Naive thymus-derived CD4-positive, alpha-beta T cell (primary cell): ENCODE data around the gene GPLD1. TPM values are rescaled to one million over a fixed set of nuclear protein-coding genes. Genes with fewer than 3 reads are reported as not detected.

Experiments
- ATAC-seq: fragments of 150-1000 bp; cut with Tn5 transposase; 2 replicates; pipeline ENCODE4 v1.10.0; 2021; ENCODE audit warnings: mild to moderate bottlenecking, moderate library complexity
- CTCF ChIA-PET: fragments of 350-600 bp; sonication (Branson Sonifier 250); formaldehyde crosslinking; loops from one replicate; lab custom pipeline; 2021; ENCODE audit warnings: antibody characterized with exemption; lab: Charles Lee
- POLR2A ChIA-PET: fragments of 350-600 bp; sonication (Branson Sonifier 250); formaldehyde crosslinking; loops from one replicate; lab custom pipeline; 2021; ENCODE audit warnings: antibody characterized with exemption, inconsistent platforms; lab: Charles Lee
- DNase-seq, 9 donors: peaks; one replicate each; pipeline versions ENCODE4 v3.0.0 to v3.0.0-alpha.2; 2020 to 2022; ENCODE audit warnings: mixed read lengths in 1 of 9
- H3K27ac ChIP-seq: one replicate; pipeline ENCODE4 v1.7.0; 2013; ENCODE audit warnings: mild to moderate bottlenecking, low read depth, low read length, moderate library complexity
- H3K27me3 ChIP-seq, 2 donors: one replicate each; pipeline ENCODE4 v1.7.0; 2013; ENCODE audit warnings: low read length in 2 of 2, mild to moderate bottlenecking in 2 of 2, moderate library complexity in 2 of 2; ENCODE audit not compliant: control insufficient read depth in 2 of 2, insufficient read depth in 2 of 2
- H3K36me3 ChIP-seq, 3 experiments: 1 replicate in 2 of 3; 2 replicates in 1 of 3; pipeline ENCODE4 v1.7.0; 2013; ENCODE audit warnings: low read length in 3 of 3, mild to moderate bottlenecking in 3 of 3, moderate library complexity in 1 of 3; ENCODE audit not compliant: insufficient read depth in 3 of 3, control insufficient read depth in 2 of 3
- H3K4me1 ChIP-seq, 2 donors: one replicate each; pipeline ENCODE4 v1.7.0; 2013; ENCODE audit warnings: low read length in 2 of 2, mild to moderate bottlenecking in 2 of 2, moderate library complexity in 1 of 2; ENCODE audit not compliant: control insufficient read depth in 2 of 2, insufficient read depth in 2 of 2
- H3K4me3 ChIP-seq: 2 replicates; pipeline ENCODE4 v1.7.0; 2013; ENCODE audit warnings: mild to moderate bottlenecking, low read length
- H3K9me3 ChIP-seq, 3 experiments: 1 replicate in 2 of 3; 2 replicates in 1 of 3; pipeline ENCODE4 v1.7.0; 2013; ENCODE audit warnings: low read length in 3 of 3; ENCODE audit not compliant: control insufficient read depth in 2 of 3
- H3K27ac Mint-ChIP-seq, 9 donors: one replicate each; pipeline ENCODE4 v1.8.0; 2020 to 2022; ENCODE audit warnings: mixed read lengths in 9 of 9, mild to moderate bottlenecking in 8 of 9, moderate library complexity in 5 of 9, inconsistent platforms in 2 of 9
- H3K27me3 Mint-ChIP-seq, 5 donors: one replicate each; pipeline ENCODE4 v1.8.0; 2021 to 2022; ENCODE audit warnings: mixed read lengths in 5 of 5, mild to moderate bottlenecking in 1 of 5
- H3K36me3 Mint-ChIP-seq, 5 donors: one replicate each; pipeline ENCODE4 v1.8.0; 2020 to 2022; ENCODE audit warnings: mixed read lengths in 5 of 5, mild to moderate bottlenecking in 3 of 5, inconsistent platforms in 1 of 5
- H3K4me1 Mint-ChIP-seq, 7 donors: one replicate each; pipeline ENCODE4 v1.8.0; 2020 to 2022; ENCODE audit warnings: mixed read lengths in 7 of 7, mild to moderate bottlenecking in 3 of 7, inconsistent platforms in 1 of 7
- H3K4me3 Mint-ChIP-seq, 10 donors: one replicate each; pipeline ENCODE4 v1.8.0; 2020 to 2022; ENCODE audit warnings: mild to moderate bottlenecking in 10 of 10, mixed read lengths in 10 of 10, moderate library complexity in 6 of 10, inconsistent platforms in 2 of 10
- H3K9me3 Mint-ChIP-seq, 11 donors: one replicate each; pipeline ENCODE4 v1.8.0; 2020 to 2022; ENCODE audit warnings: mixed read lengths in 11 of 11, mild to moderate bottlenecking in 4 of 11, inconsistent platforms in 1 of 11, moderate library complexity in 1 of 11
- intact Hi-C, 2 donors: fragments of 100-400 bp; cut with micrococcal nuclease; formaldehyde crosslinking; loops; one replicate each; pipeline ENCODE4 v1.15.1; 2023
- polyA plus RNA-seq, 2 donors: library from polyadenylated mRNA; unstranded; fragments of 300-500 nt; fragmentation: Illumina TruSeq; gene quantifications; one replicate each; pipeline ENCODE4 v1.2.3, GENCODE V29; 2021
- total RNA-seq, 6 experiments: library from RNA in 5 of 6; stranded (reverse) in 5 of 6; gene quantifications; 1 replicate in 5 of 6; 2 replicates in 1 of 6; pipeline ENCODE4 v1.2.3 and lab custom pipeline; 2021 to 2026

The GPLD1 gene
- total and polyA plus RNA-seq, 7 experiments from 2014 or later = 0.44 to 1.7 (median 0.94) TPM

DNA sequence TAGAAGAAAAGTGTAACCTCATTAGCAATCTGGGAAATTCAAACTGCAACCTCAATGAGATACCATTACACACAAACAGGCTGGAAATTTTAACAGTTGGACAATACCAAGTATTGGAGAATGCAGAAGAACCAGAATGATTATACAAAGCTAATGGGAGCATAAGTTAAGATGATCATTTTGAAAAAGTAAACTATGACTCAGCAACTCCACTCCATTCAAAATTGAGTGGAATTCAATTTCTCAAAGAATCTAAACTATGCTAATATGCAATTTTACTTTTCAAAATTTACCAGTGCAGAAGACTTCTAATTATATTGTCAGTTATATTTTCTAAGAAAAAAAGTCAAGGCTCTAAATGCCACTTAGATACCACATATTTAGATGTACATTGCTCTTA lies 17.2 kb downstream of the GPLD1 start:
- H3K4me1 Mint-ChIP-seq = no peaks in the 10 kb centered on the region
- DNase-seq (no peak), ATAC-seq (no peak)
- intact Hi-C loops = no loop called here
- no peak overlapping the region for H3K27ac Mint-ChIP-seq
- Histone ChIP-seq H3K4me1 (no peaks in the 10 kb centered on the region), H3K36me3 (no peaks in the 10 kb centered on the region), H3K27ac (no peak overlapping the region), H3K4me3 (no peak overlapping the region), H3K27me3 (no peaks in the 10 kb centered on the region), H3K9me3 (no peaks in the 10 kb centered on the region)
- CTCF ChIA-PET = interaction anchor here (0.6 kb wide), 1 partner anchor 9 kb away, joined by 3 read pairs; no protein-coding TSS in a partner anchor
- H3K9me3 Mint-ChIP-seq = no peaks in the 10 kb centered on the region
- POLR2A ChIA-PET = no interaction called here
- H3K36me3 Mint-ChIP-seq = peaks cover 0 to 4% (median 0%) of the 10 kb centered on the region in 5 donors
- H3K4me3 Mint-ChIP-seq = no peak overlapping the region
- no peaks in the 10 kb centered on the region for H3K27me3 Mint-ChIP-seq

DNA sequence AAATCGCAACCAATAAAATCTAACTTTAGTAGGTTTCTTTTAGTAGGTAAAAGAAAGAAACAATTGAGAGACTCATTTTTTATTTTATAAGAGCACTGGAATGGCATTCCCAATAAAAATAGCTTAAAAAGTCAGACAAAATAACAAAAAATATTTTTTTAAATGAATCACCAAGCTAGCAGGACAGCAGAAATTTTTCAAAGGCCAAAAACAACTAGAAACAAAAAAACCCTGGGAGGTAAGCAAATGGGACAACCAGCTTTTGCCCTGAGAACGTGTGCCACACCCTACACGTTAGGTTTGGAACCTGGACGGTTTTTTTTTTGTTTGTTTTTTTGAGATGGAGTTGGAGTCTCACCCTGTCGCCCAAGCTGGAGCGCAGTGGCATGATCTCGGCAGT lies 19.6 kb downstream of the GPLD1 start:
- CTCF ChIA-PET = no interaction called here
- Histone ChIP-seq H3K27me3 (no peaks in the 10 kb centered on the region), H3K36me3 (no peaks in the 10 kb centered on the region), H3K4me1 (no peaks in the 10 kb centered on the region), H3K9me3 (no peaks in the 10 kb centered on the region), H3K4me3 (no peak overlapping the region), H3K27ac (no peak overlapping the region)
- H3K4me3 Mint-ChIP-seq = no peak overlapping the region
- POLR2A ChIA-PET = no interaction called here
- no peak overlapping the region for H3K27ac Mint-ChIP-seq
- DNase-seq = no peak
- H3K4me1 Mint-ChIP-seq = no peaks in the 10 kb centered on the region
- H3K9me3 Mint-ChIP-seq = no peaks in the 10 kb centered on the region
- H3K27me3 Mint-ChIP-seq = no peaks in the 10 kb centered on the region
- H3K36me3 Mint-ChIP-seq = peaks cover 0 to 8% (median 0%) of the 10 kb centered on the region in 5 donors
- intact Hi-C loops = no loop called here
- no peak for ATAC-seq

DNA sequence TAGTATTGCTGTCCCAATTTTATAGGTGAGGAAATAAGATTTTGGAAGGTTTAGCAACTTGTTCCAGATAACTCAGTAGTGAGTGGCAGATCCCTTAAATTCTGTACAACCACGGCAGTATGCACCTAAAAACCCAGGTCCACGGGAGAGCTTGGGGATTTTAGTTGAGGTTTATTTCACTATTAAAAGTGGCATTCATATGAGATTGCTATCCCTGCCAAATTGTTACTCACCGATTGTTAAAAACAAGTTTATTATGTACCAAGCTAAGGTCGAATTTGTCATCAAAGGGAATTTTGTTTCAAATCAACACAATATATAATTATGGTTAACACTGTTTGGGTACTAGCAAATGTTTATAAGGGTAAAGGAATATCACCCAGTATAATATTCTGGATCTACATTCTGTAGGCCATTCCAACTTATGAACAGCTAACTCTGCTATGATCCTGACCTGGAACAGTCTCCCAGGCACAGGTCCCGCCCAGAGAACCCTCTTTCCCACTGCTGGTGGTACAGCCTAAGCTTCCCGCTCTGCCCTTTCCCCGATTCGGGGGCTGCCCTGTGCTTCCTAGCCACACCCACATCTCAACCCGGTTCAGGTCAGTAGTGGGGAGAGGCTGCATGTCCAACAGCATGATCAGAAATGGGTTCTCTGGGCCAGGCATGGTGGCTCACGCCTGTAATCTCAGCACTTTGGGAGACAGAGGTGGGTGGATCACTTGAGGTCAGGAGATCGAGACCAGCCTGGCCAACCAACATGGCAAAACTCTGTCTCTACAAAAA lies 24.9 kb downstream of the GPLD1 start:
- no peaks in the 10 kb centered on the region for H3K4me1 Mint-ChIP-seq
- no peak overlapping the region for H3K4me3 Mint-ChIP-seq
- no peak for ATAC-seq
- Histone ChIP-seq H3K27ac (no peak overlapping the region), H3K4me3 (no peak overlapping the region), H3K36me3 (no peaks in the 10 kb centered on the region), H3K4me1 (no peaks in the 10 kb centered on the region), H3K9me3 (no peaks in the 10 kb centered on the region), H3K27me3 (no peaks in the 10 kb centered on the region)
- H3K9me3 Mint-ChIP-seq = no peaks in the 10 kb centered on the region
- no peak for DNase-seq
- ChIA-PET CTCF (no interaction called here), POLR2A (no interaction called here)
- peaks cover 0 to 7% (median 0%) of the 10 kb centered on the region in 5 donors for H3K36me3 Mint-ChIP-seq
- intact Hi-C loops = no loop called here
- no peak overlapping the region for H3K27ac Mint-ChIP-seq
- H3K27me3 Mint-ChIP-seq = peaks cover 0 to 8% (median 0%) of the 10 kb centered on the region in 5 donors

DNA sequence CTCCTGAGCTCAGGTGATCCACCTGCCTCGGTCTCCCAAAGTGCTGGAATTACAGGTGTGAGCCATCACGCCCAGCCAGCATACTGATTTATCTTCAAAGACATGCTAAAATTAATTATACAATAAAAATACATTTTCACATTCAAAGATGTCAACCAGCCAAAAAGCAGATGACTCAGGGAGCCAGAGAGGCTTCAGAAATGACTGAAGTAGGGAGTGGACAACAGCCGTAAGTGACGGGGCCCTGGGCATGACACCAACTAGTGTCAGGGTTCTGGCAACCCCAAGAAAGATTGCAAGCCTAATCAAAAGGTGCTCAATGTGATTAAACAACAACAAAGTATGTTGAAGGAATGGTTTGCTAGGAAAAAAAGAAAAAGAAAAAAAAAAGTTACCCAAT lies 28.4 kb downstream of the GPLD1 start:
- H3K27me3 ChIP-seq = no peaks in the 10 kb centered on the region
- ChIA-PET POLR2A (interaction anchor here (0.7 kb wide), 1 partner anchor 863 kb away, joined by 3 read pairs; no protein-coding TSS in a partner anchor), CTCF (no interaction called here)
- no peak overlapping the region for H3K27ac ChIP-seq
- Mint-ChIP-seq H3K36me3 (peaks cover 0 to 7% (median 0%) of the 10 kb centered on the region in 5 donors), H3K27ac (no peak overlapping the region), H3K27me3 (peaks cover 0 to 8% (median 0%) of the 10 kb centered on the region in 5 donors), H3K4me3 (no peak overlapping the region), H3K4me1 (no peaks in the 10 kb centered on the region), H3K9me3 (no peaks in the 10 kb centered on the region)
- intact Hi-C loops = no loop called here
- ATAC-seq (no peak), DNase-seq (no peak)
- H3K4me1 ChIP-seq = no peaks in the 10 kb centered on the region
- H3K4me3 ChIP-seq = no peak overlapping the region
- H3K36me3 ChIP-seq = no peaks in the 10 kb centered on the region
- H3K9me3 ChIP-seq = no peaks in the 10 kb centered on the region

DNA sequence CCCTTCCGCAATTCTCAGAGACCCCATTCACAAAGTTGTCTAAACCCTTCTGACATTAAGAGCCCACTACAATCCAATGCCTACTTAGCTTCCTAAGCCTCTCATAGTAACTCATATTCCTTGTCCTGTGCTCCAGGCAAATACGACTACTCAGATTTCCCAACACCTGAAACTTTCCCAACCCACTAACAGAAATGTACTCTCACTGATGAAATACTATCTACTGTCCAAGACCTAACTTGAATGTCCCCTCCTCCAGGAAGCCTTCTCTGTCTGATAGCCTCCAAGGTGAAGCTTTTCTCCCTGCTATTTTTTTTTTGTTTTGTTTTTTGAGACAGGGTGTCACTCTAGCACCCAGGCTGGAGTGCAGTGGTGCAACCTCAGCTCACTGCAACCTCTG lies 30.4 kb downstream of the GPLD1 start:
- ChIA-PET POLR2A (no interaction called here), CTCF (no interaction called here)
- no peaks in the 10 kb centered on the region for H3K4me1 ChIP-seq
- ATAC-seq = no peak
- DNase-seq = no peak
- Mint-ChIP-seq H3K4me3 (no peak overlapping the region), H3K36me3 (peaks cover 0 to 7% (median 0%) of the 10 kb centered on the region in 5 donors), H3K4me1 (no peaks in the 10 kb centered on the region), H3K9me3 (no peaks in the 10 kb centered on the region), H3K27ac (no peak overlapping the region), H3K27me3 (peaks cover 0 to 8% (median 0%) of the 10 kb centered on the region in 5 donors)
- H3K9me3 ChIP-seq = no peaks in the 10 kb centered on the region
- H3K4me3 ChIP-seq = no peak overlapping the region
- no peaks in the 10 kb centered on the region for H3K27me3 ChIP-seq
- H3K27ac ChIP-seq = no peak overlapping the region
- H3K36me3 ChIP-seq = no peaks in the 10 kb centered on the region
- intact Hi-C loops = no loop called here

DNA sequence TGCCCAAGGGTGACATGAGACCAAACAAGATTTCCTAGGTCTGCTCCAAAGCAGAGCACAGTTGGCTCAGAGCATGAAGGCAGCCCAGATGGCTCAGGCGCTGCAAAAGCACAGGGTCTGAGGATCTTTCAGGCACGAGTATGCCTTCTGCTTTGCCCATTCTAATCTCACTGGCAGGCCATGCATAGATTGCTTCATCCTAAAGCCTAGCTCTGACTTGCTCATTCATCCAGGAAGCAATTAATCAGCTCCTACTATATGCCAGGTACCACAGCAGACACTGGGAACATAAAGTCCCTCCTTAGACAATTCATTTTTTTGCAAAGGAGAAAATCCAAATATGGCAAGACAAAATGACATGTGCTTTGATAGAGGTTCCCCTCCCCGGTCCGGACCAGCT lies 31.2 kb downstream of the GPLD1 start:
- H3K27me3 ChIP-seq = no peaks in the 10 kb centered on the region
- Mint-ChIP-seq H3K4me1 (no peaks in the 10 kb centered on the region), H3K27ac (no peak overlapping the region), H3K4me3 (no peak overlapping the region), H3K9me3 (no peaks in the 10 kb centered on the region), H3K36me3 (peaks cover 0 to 7% (median 0%) of the 10 kb centered on the region in 5 donors), H3K27me3 (peaks cover 0 to under 1% (median 0%) of the 10 kb centered on the region in 5 donors)
- intact Hi-C loops = no loop called here
- H3K27ac ChIP-seq = no peak overlapping the region
- no peaks in the 10 kb centered on the region for H3K4me1 ChIP-seq
- POLR2A ChIA-PET = no interaction called here
- H3K36me3 ChIP-seq = no peaks in the 10 kb centered on the region
- CTCF ChIA-PET = interaction anchor here (0.5 kb wide), 1 partner anchor 17 kb away, joined by 3 read pairs; no protein-coding TSS in a partner anchor
- ATAC-seq (no peak), DNase-seq (no peak)
- no peak overlapping the region for H3K4me3 ChIP-seq
- H3K9me3 ChIP-seq = no peaks in the 10 kb centered on the region

DNA sequence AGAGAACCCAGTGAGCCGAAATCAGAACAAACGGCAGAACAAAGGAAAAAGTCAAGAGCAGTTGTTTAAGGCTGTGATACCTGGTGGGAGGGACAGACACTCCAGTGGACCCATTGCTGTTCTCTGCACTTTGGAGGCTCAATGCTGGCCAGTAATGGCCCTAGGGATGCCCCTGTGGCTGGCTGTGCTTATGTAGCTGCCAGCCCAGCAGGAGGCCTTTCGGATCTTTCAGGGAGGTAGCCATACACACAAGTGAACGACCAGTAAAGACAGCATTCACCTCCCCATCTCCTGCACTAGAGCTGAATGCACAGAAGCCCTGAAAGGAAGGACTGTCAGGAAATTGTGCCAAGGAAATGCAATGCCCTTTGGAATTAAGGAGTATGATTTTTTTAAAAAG lies 34.3 kb downstream of the GPLD1 start:
- Mint-ChIP-seq H3K4me1 (peaks cover 0 to 3% (median 0%) of the 10 kb centered on the region in 7 donors), H3K36me3 (peaks cover 0 to 7% (median 0%) of the 10 kb centered on the region in 5 donors), H3K9me3 (no peaks in the 10 kb centered on the region), H3K4me3 (no peak overlapping the region), H3K27ac (no peak overlapping the region), H3K27me3 (no peaks in the 10 kb centered on the region)
- ChIA-PET POLR2A (no interaction called here), CTCF (no interaction called here)
- intact Hi-C loops = no loop called here
- no peak overlapping the region for H3K4me3 ChIP-seq
- H3K36me3 ChIP-seq = no peaks in the 10 kb centered on the region
- no peaks in the 10 kb centered on the region for H3K9me3 ChIP-seq
- H3K27ac ChIP-seq = no peak overlapping the region
- no peaks in the 10 kb centered on the region for H3K27me3 ChIP-seq
- H3K4me1 ChIP-seq = no peaks in the 10 kb centered on the region
- ATAC-seq (no peak), DNase-seq (no peak)
